Measurements from ENCODE around the gene PPARD. TPM values are rescaled to one million over a fixed set of nuclear protein-coding genes. Genes with fewer than 3 reads are reported as not detected.

Gene PPARD
- 10 to 100 TPM; 24.8 to 67.9 (median 45.4) TPM for total RNA-seq

- peak; percentile 98 to 99 (median 99) for DNase-seq
- peak within 1 kb of the TSS; percentile 79 to 95 (median 86) for H3K4me3 ChIP-seq
- H3K36me3 ChIP-seq = peaks cover 0 to 17% (median 0%) of the 10 kb centered on the region in 3 donors
- H3K4me1 ChIP-seq = peaks cover 0 to 24% (median 2%) of the 10 kb centered on the region in 4 donors
- no peaks in the 10 kb centered on the region for H3K9me3 ChIP-seq
- TF ChIP-seq POLR2A (IDR thresholded peaks at IDR 0.05) = peak; percentile 64 to 83
- TF ChIP-seq CTCF (IDR thresholded peaks at IDR 0.05) = peak; percentile 95 to 100 (median 99)
- H3K27me3 ChIP-seq = no peaks in the 10 kb centered on the region
- peak within 1 kb of the TSS; percentile 89 to 95 (median 92) for H3K27ac ChIP-seq
Observed at GRCh38 chr6:35342258-35343091, at the start of gene PPARD. PPARD (plus strand) TSS chr6:35342558; CDS start chr6:35411088, 68,530 bp downstream.

GRCh38 chr6:35293681-35294080 is 48.7 kb upstream of the PPARD start:
- TF ChIP-seq POLR2A (IDR thresholded peaks at IDR 0.05) (no peak), CTCF (IDR thresholded peaks at IDR 0.05) (no peak)
- Histone ChIP-seq H3K27me3 (no peaks in the 10 kb centered on the region), H3K4me3 (no peak overlapping the region), H3K9me3 (no peaks in the 10 kb centered on the region), H3K27ac (no peak overlapping the region), H3K4me1 (peaks cover 0 to 18% (median 2%) of the 10 kb centered on the region in 4 donors), H3K36me3 (peaks cover 0 to 62% (median 0%) of the 10 kb centered on the region in 3 donors)
- DNase-seq = no peak

- peak; percentile 36 to 84 (median 78) for TF ChIP-seq CTCF (IDR thresholded peaks at IDR 0.05)
- TF ChIP-seq POLR2A (IDR thresholded peaks at IDR 0.05) = no peak
- H3K27me3 ChIP-seq = no peaks in the 10 kb centered on the region
- H3K27ac ChIP-seq = no peak overlapping the region
- DNase-seq = peak in 1 of 3 donors; percentile 73
- peaks cover 0 to 57% (median 0%) of the 10 kb centered on the region in 3 donors for H3K36me3 ChIP-seq
- no peaks in the 10 kb centered on the region for H3K9me3 ChIP-seq
- peaks cover 0 to 19% (median 4%) of the 10 kb centered on the region in 4 donors for H3K4me1 ChIP-seq
- H3K4me3 ChIP-seq = no peak overlapping the region
Observed at GRCh38 chr6:35294308-35294945, 47.9 kb upstream of the PPARD start.

- H3K4me3 ChIP-seq = no peak overlapping the region
- H3K36me3 ChIP-seq = peaks cover 0 to 51% (median 0%) of the 10 kb centered on the region in 3 donors
- TF ChIP-seq CTCF (IDR thresholded peaks at IDR 0.05) = no peak
- no peaks in the 10 kb centered on the region for H3K9me3 ChIP-seq
- DNase-seq = no peak
- peaks cover 0 to 19% (median 4%) of the 10 kb centered on the region in 4 donors for H3K4me1 ChIP-seq
- no peaks in the 10 kb centered on the region for H3K27me3 ChIP-seq
- H3K27ac ChIP-seq = no peak overlapping the region
Observed at GRCh38 chr6:35295036-35295435, 47.3 kb upstream of the PPARD start.

GRCh38 chr6:35295521-35296315 is 46.6 kb upstream of the PPARD start:
- DNase-seq = no peak
- Histone ChIP-seq H3K4me3 (no peak overlapping the region), H3K4me1 (peaks cover 0 to 19% (median 8%) of the 10 kb centered on the region in 4 donors), H3K9me3 (no peaks in the 10 kb centered on the region), H3K36me3 (peaks cover 0 to 44% (median 0%) of the 10 kb centered on the region in 3 donors), H3K27me3 (no peaks in the 10 kb centered on the region), H3K27ac (no peak overlapping the region)
- TF ChIP-seq POLR2A (IDR thresholded peaks at IDR 0.05) = no peak
- TF ChIP-seq CTCF (IDR thresholded peaks at IDR 0.05) = no peak

Measured in Peyer's patch (tissue), 4 donors.